A549 (cell line): ENCODE results near the gene TMC4.

ENCODE experiments used
- BCL3 ChIP-seq: fragments of >200 bp; sonication (Bioruptor Twin); formaldehyde crosslinking; IDR thresholded peaks from 3 replicates; pipeline ENCODE4 v1.6.1; 2016
- CHD4 ChIP-seq: fragments of 200-600 bp; sonication (generic); IDR thresholded peaks from 2 replicates; pipeline ENCODE4 v1.6.1; 2016; ENCODE audit warnings: antibody characterized with exemption, mild to moderate bottlenecking, borderline replicate concordance
- CTCF ChIP-seq: fragments of >200 bp; sonication (Bioruptor Twin); formaldehyde crosslinking; IDR thresholded peaks from 3 replicates; pipeline ENCODE4 v1.5.1; 2016
- EP300 ChIP-seq, 2 experiments: fragments of >200 bp; sonication (Bioruptor Twin); formaldehyde crosslinking; IDR thresholded peaks; 2 replicates in 1 of 2; 3 replicates in 1 of 2; pipeline ENCODE4 v1.6.1; 2016 to 2017
- FOSB ChIP-seq: fragments of 250-450 bp; sonication (Bioruptor Pico); IDR thresholded peaks from 2 replicates; pipeline ENCODE4 v1.5.0; 2020; ENCODE audit warnings: mild to moderate bottlenecking, moderate library complexity
- HOXA7 ChIP-seq: fragments of 250-450 bp; sonication (Bioruptor Pico); IDR thresholded peaks from 2 replicates; pipeline ENCODE4 v1.5.0; 2020; ENCODE audit warnings: mild to moderate bottlenecking, moderate library complexity
- PHF8 ChIP-seq: fragments of 200-600 bp; sonication (generic); IDR thresholded peaks from 2 replicates; pipeline ENCODE4 v1.6.1; 2016; ENCODE audit warnings: low read depth, mild to moderate bottlenecking, antibody characterized with exemption, moderate library complexity, borderline replicate concordance
- POLR2A ChIP-seq: IDR thresholded peaks from 2 replicates; pipeline ENCODE4 v1.6.1; 2012; ENCODE audit warnings: mild to moderate bottlenecking, low read length
- POLR2AphosphoS2 ChIP-seq: conservative IDR thresholded peaks from 2 replicates; pipeline ENCODE4 v1.6.1; 2012; ENCODE audit warnings: low read length, improper control_type of control experiment, inconsistent platforms
- TFCP2L1 ChIP-seq: fragments of 250-450 bp; sonication (Bioruptor Pico); IDR thresholded peaks from 2 replicates; pipeline ENCODE4 v1.5.0; 2021; ENCODE audit warnings: mild to moderate bottlenecking

- TF ChIP-seq BCL3 (no peak), FOSB (CRISPR knock-in tag) (no peak), POLR2A (no peak), CTCF (no peak), CHD4 (no peak), PHF8 (no peak), POLR2AphosphoS2 (no peak), TFCP2L1 (CRISPR knock-in tag) (no peak), HOXA7 (CRISPR knock-in tag) (no peak), EP300 (IDR thresholded peaks at IDR 0.05) (no peak)
Measured at GRCh38 chr19:54129617-54129996, 43.4 kb downstream of the TMC4 start.
